ENCODE data around the gene ABHD17A. TPM values are rescaled to one million over a fixed set of nuclear protein-coding genes. Genes with fewer than 3 reads are reported as not detected.

Gene ABHD17A
- total RNA-seq, 1 experiment from 2014 or later = 58.3 TPM

DNA sequence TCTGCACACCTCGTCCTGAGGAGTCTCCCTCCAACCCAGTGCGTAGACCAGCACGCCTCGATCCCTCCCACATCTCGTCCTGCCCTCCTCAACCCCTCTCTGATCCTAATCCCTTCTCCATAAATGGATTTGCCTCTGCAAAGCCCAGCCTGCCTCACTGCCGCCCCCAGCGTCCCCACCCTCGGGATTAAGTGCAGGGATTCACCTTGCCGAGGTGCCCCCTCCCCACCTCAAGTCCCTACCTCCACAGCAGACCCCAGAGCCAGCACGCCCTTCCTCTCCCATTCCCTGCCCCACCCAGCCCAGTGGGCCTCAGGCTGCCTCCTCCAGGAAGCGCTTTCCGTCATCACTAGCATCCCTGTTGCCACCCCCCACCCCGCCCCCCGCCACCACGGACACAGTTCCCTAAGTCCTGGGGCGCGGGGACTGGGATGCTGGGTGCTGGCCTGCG, 25.9 kb downstream of the ABHD17A start:
- DNase-seq (ENCODE audit: low read depth) = no peak
- in situ Hi-C loops (cut with HindIII; ENCODE audit: low pct_unique_long_range_greater_than_20kb, low sequenced_read_pairs) = no loop called here

GRCh38 chr19:1858412-1859081, 26.7 kb downstream of the ABHD17A start:
- DNase-seq (ENCODE audit: low read depth) = no peak
- in situ Hi-C loops (cut with HindIII; ENCODE audit: low pct_unique_long_range_greater_than_20kb, low sequenced_read_pairs) = no loop called here

GRCh38 chr19:1857648-1858326, 27.5 kb downstream of the ABHD17A start:
- no peak for DNase-seq (ENCODE audit: low read depth)
- in situ Hi-C loops (cut with HindIII; ENCODE audit: low pct_unique_long_range_greater_than_20kb, low sequenced_read_pairs) = no loop called here

DNA sequence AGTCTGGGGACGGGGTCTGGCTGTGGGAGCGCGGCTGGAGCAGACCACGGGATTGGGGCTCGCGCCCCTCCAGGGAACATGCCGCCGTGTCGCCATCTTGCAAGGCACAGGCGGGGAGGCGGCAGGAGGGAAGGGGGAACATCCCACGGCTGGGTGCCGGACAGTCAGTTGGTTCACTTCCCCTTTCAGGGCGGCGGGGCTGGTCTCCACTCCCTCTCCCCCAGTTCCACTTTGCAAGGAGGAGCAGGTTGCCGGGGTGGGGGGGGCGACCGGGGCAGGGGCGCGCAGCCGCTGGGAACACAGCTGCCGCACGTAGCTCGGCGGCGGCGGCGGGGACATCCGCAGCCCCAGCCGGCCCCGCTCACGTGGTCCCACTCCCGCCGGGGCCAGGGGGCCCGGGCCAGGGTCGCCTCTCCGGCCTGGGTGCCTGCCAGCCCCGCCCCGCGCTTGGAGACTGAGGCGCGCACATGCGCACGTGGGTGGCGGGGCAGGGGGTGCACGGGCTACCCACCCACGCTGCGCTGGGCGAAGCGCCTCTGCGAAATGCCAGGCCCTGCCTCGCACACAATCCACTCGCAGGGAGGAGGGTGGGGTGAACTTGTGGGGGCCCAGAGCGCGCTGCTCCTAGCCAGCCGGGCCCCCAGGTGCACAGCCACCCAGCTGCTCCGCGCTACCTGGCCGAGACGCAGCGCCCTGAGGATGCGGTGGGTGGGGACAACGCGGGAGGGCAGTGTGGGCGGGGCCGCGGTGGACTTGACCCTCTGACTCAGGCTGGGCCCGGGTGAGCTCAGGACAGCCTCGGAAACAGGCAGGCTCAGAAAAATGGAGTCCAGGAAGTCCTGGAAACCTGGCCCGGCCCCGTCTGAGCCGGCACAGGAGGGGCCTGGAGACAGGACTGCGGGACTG, 28.3 kb downstream of the ABHD17A start:
- in situ Hi-C loops (cut with HindIII; ENCODE audit: low pct_unique_long_range_greater_than_20kb, low sequenced_read_pairs) = no loop called here
- DNase-seq (ENCODE audit: low read depth) = peak; percentile 39

DNA sequence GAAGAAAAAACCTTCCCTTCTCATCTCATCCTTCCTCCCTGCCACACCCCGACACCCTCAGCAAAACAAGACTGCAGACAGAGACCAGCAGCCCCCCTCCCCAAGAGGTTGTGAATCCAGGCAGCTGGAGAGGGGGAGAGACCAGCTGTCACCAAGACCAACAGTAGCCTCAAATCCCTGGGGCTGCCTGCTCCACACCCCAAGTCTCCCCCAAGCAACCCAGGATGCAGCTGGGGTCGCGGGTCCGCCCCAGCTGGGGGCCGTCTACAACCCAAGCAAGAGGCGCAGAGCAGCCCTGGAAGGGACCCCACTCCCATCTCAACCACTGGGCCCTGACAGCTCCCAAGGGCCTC, 29.0 kb downstream of the ABHD17A start:
- in situ Hi-C loops (cut with HindIII; ENCODE audit: low pct_unique_long_range_greater_than_20kb, low sequenced_read_pairs) = no loop called here
- no peak for DNase-seq (ENCODE audit: low read depth)

- DNase-seq (ENCODE audit: low read depth) = no peak
- in situ Hi-C loops (cut with HindIII; ENCODE audit: low pct_unique_long_range_greater_than_20kb, low sequenced_read_pairs) = no loop called here
Measured at GRCh38 chr19:1855828-1856255, 29.5 kb downstream of the ABHD17A start.

DNA sequence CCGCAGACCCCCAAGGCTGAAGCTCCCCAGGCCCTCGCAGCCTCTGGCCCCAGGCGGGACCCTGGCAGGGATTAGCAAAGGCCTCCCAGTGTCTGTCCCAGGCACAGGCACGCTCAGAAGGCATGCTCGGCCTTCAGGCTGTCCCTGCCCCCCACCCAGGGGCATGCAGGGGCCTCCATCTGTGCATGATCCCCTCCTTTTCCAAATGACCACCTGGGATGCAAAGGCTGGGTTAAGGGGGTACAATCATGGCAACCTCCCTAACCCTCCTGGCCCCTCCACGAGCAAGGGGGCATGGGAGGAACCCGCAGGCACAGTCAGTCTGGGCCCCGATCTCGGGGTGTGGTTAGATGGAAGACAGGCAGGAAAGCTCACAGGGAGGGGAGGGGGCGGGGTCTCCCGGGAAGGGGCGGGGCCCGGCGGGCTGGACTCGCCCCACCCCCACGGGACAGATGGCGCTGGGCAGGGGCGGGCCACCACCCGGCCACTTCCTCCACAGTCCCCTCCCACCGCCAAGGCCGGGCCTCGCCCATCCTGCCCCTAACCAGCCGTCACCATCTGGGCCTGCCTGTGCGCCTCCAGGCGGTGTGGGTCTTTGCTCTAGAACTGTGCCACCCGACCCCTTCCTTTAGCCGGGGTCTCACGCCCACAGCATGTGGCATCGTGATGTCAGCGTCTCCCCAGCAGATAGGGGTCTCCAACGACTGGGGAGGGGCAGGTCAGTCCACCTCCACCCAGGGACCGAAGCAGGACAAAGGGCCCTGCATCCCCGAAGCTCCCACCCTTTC, 30.1 kb downstream of the ABHD17A start:
- in situ Hi-C loops (cut with HindIII; ENCODE audit: low pct_unique_long_range_greater_than_20kb, low sequenced_read_pairs) = no loop called here
- DNase-seq (ENCODE audit: low read depth) = peak; percentile 53

DNA sequence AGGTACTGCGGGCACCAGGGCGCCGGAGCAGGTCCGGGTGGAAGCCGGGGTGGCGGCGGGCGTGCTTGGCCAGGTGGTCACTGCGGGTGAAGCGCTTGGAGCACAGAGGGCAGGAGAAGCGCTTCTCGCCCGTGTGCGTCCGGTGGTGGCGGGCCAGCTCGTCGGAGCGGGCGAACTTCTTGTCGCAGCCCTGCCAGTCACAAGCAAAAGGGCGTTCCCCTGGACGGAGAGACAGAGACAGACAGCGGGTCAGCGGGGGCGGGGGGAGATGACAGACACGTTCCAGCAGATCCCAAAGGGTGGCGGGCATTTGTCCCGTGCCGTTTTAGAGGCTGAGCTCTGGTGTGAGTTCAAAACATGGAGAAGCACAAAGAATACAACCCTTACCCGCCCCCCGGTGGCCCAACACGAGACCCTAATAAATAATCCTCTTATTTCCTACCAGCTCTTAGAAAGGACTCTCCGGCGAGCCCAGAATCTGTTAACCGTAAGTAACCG, 30.7 kb downstream of the ABHD17A start:
- no peak for DNase-seq (ENCODE audit: low read depth)
- in situ Hi-C loops (cut with HindIII; ENCODE audit: low pct_unique_long_range_greater_than_20kb, low sequenced_read_pairs) = no loop called here

- no peak for DNase-seq (ENCODE audit: low read depth)
- in situ Hi-C loops (cut with HindIII; ENCODE audit: low pct_unique_long_range_greater_than_20kb, low sequenced_read_pairs) = no loop called here
Measured at GRCh38 chr19:1854039-1854541, 31.2 kb downstream of the ABHD17A start.

- peak; percentile 63 for DNase-seq (ENCODE audit: low read depth)
- in situ Hi-C loops (cut with HindIII; ENCODE audit: low pct_unique_long_range_greater_than_20kb, low sequenced_read_pairs) = no loop called here
Measured at GRCh38 chr19:1853295-1854038, 31.8 kb downstream of the ABHD17A start.

DNA sequence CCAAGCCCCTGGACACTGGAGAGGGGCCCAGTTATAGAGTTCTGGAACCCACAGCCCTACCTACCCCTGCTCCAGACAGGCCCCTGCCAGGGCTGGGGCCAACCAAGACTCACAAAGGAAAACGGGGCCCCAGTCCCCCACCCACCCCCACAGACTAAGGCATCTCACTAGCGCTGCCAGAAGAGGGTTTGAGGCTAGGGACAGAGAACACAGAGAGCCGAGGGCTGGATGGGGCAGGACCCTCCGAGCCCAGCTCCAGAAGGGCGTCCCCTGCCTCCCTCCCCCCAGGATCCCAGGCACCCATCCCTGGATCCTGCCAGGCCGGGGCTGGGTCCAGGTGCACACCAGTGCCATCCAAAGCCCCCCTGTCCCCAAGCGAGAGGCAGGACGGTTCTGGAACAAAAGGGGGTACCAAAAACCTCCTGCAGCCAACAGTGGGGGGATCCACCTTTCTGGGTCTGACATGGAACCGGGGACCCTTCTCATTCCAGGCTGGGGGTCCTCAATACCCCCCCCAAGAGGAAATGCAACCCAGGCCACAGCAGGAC, 32.6 kb downstream of the ABHD17A start:
- no peak for DNase-seq (ENCODE audit: low read depth)
- in situ Hi-C loops (cut with HindIII; ENCODE audit: low pct_unique_long_range_greater_than_20kb, low sequenced_read_pairs) = no loop called here

GRCh38 chr19:1851654-1852580, 33.4 kb downstream of the ABHD17A start:
- DNase-seq (ENCODE audit: low read depth) = no peak
- in situ Hi-C loops (cut with HindIII; ENCODE audit: low pct_unique_long_range_greater_than_20kb, low sequenced_read_pairs) = no loop called here

GRCh38 chr19:1850809-1851653, 34.3 kb downstream of the ABHD17A start:
- DNase-seq (ENCODE audit: low read depth) = no peak
- in situ Hi-C loops (cut with HindIII; ENCODE audit: low pct_unique_long_range_greater_than_20kb, low sequenced_read_pairs) = no loop called here

- in situ Hi-C loops (cut with HindIII; ENCODE audit: low pct_unique_long_range_greater_than_20kb, low sequenced_read_pairs) = no loop called here
- DNase-seq (ENCODE audit: low read depth) = no peak
Measured at GRCh38 chr19:1849886-1850398, 35.4 kb downstream of the ABHD17A start.

DNA sequence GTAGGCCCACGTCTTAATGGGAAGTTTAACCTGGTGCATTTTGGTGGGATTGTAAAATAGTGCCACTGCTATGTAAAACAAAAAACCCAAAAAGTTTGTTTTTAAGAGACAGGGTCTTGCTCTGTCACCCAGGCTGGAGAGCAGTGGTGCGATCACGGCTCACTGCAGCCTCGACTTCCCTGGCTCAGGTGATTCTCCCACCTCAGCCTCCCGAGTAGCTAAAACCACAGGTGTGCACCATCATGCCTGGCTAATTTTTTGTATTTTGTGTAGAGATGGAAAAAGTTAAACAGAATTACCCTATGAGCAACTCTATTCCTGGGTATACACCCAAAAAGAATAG, 36.2 kb downstream of the ABHD17A start:
- no peak for DNase-seq (ENCODE audit: low read depth)
- in situ Hi-C loops (cut with HindIII; ENCODE audit: low pct_unique_long_range_greater_than_20kb, low sequenced_read_pairs) = no loop called here

Measured in Caki2 (cell line).